Measurements from ENCODE around the gene THSD7A. TPM values are rescaled to one million over a fixed set of nuclear protein-coding genes. Genes with fewer than 3 reads are reported as not detected.
A peak's percentile ranks its signal among the peaks of the same experiment; 100 is the strongest.

Gene THSD7A
- total RNA-seq, 1 donor: 0.43 TPM

- H3K4me3 ChIP-seq (ENCODE audit: low read depth, low read length): no peak overlapping the region
- TF ChIP-seq, protein P1, sequence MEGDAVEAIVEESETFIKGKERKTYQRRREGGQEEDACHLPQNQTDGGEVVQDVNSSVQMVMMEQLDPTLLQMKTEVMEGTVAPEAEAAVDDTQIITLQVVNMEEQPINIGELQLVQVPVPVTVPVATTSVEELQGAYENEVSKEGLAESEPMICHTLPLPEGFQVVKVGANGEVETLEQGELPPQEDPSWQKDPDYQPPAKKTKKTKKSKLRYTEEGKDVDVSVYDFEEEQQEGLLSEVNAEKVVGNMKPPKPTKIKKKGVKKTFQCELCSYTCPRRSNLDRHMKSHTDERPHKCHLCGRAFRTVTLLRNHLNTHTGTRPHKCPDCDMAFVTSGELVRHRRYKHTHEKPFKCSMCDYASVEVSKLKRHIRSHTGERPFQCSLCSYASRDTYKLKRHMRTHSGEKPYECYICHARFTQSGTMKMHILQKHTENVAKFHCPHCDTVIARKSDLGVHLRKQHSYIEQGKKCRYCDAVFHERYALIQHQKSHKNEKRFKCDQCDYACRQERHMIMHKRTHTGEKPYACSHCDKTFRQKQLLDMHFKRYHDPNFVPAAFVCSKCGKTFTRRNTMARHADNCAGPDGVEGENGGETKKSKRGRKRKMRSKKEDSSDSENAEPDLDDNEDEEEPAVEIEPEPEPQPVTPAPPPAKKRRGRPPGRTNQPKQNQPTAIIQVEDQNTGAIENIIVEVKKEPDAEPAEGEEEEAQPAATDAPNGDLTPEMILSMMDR (IDR thresholded peaks at IDR 0.05; ENCODE audit: insufficient read depth, low read depth, low read length): no peak
- DNase-seq (ENCODE audit: low read depth): no peak
Observed at GRCh38 chr7:11858026-11858425, 26.0 kb upstream of the THSD7A start.

DNA sequence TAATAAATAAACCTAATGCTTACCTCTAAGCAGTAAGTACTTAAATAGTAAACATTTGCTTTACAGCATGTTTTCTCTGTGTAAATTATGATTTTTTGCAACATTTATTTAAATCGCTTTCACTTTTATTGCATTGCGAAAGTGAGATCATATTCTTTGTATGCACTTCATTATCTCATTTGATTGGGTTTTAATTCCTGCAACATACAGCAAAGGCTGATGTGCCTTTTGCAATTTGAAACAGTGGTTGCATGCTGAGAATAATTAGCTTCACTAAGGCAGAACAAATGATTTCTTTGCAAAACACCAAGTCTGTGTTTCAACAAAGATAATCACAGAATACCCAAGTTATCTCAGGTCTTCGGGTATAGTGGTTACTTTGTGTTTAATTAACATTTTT, 16.3 kb upstream of the THSD7A start:
- no peak for DNase-seq (ENCODE audit: low read depth)
- TF ChIP-seq, protein P1 (IDR thresholded peaks at IDR 0.05; ENCODE audit: insufficient read depth, low read depth, low read length): no peak
- no peak overlapping the region for H3K4me3 ChIP-seq (ENCODE audit: low read depth, low read length)

GRCh38 chr7:11847336-11847735, 15.3 kb upstream of the THSD7A start:
- DNase-seq (ENCODE audit: low read depth): peak; percentile 12
- no peak overlapping the region for H3K4me3 ChIP-seq (ENCODE audit: low read depth, low read length)
- TF ChIP-seq, protein P1 (IDR thresholded peaks at IDR 0.05; ENCODE audit: insufficient read depth, low read depth, low read length): no peak

DNA sequence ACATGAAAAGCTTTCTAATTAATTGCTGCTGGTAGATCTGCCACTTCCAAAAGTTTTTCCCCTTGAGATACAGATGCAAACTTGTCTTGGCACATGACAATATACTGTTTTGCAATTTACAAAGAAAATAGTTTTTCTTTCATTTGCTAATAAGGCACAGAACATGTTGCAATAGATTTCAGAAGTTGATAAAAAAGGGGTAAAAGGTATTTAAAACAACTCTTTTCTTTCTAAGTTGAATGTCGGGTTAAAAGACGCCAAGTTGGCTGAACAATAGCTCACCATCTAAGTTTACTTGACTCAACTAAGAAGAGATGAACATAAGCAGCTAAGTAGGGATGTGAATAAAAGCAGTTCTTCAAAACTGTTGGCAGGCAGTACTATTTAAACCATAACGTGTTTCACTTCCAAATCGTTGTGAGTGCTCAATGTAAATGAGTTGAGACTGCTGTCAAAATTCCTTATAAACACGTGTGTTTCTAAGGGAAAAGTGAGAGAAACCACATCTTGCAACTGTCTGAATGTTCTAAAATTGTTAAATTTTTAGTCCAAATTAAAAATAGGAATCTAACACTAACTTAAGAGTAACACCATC, 14.5 kb upstream of the THSD7A start:
- no peak for DNase-seq (ENCODE audit: low read depth)
- H3K4me3 ChIP-seq (ENCODE audit: low read depth, low read length): no peak overlapping the region
- TF ChIP-seq, protein P1 (IDR thresholded peaks at IDR 0.05; ENCODE audit: insufficient read depth, low read depth, low read length): no peak

GRCh38 chr7:11843113-11843765, 11.2 kb upstream of the THSD7A start:
- DNase-seq (ENCODE audit: low read depth): no peak
- H3K4me3 ChIP-seq (ENCODE audit: low read depth, low read length): no peak overlapping the region
- TF ChIP-seq, protein P1 (IDR thresholded peaks at IDR 0.05; ENCODE audit: insufficient read depth, low read depth, low read length): no peak

- TF ChIP-seq, protein P1 (IDR thresholded peaks at IDR 0.05; ENCODE audit: insufficient read depth, low read depth, low read length): no peak
- DNase-seq (ENCODE audit: low read depth): no peak
- no peak overlapping the region for H3K4me3 ChIP-seq (ENCODE audit: low read depth, low read length)
Observed at GRCh38 chr7:11841657-11842056, 9.7 kb upstream of the THSD7A start.

Data from fibroblast of villous mesenchyme (primary cell).